Measurements from ENCODE around the gene CLEC20A.

The CLEC20A gene

DNA sequence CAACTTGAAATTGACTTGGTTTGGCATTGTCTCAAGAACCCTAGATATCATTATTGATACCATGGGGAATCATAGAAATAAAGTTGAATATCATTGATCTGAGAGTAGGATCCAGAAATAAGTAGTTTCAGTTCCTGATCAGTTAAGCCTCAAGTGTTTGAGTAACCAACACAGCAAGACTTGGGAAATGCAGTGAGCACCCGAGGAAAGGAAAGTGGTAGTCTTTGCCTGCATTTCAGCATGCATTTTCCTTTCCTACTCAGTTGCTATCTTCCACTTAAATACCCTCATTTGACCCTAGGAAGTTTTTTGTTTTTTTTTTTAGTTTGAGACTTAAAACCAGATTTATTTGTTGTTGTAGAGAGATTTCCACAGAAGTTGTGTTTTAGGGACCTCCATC lies 18.9 kb downstream of the CLEC20A start:
- no peak for DNase-seq (ENCODE audit: extremely low read depth in 1 of 2, low read depth in 1 of 2)

DNA sequence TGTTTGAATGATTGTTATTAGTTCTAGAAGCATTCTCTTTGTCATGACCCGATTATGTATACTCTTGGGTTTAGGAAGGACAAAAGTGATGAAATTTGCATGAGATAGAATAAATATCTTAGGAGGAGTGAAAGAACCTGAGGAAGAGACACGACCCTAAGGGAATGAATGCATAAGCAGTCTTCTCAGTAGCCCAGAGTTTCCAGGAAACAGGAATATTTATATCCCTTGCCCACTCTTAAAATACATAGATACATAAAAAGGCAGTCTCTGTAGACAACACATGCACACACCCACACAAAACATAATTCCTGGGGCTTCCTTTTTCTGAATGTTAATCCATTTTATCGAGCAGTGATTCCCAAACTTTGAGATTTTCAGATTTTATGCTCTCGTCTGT lies 19.4 kb downstream of the CLEC20A start:
- DNase-seq (ENCODE audit: extremely low read depth in 1 of 2, low read depth in 1 of 2): no peak

DNA sequence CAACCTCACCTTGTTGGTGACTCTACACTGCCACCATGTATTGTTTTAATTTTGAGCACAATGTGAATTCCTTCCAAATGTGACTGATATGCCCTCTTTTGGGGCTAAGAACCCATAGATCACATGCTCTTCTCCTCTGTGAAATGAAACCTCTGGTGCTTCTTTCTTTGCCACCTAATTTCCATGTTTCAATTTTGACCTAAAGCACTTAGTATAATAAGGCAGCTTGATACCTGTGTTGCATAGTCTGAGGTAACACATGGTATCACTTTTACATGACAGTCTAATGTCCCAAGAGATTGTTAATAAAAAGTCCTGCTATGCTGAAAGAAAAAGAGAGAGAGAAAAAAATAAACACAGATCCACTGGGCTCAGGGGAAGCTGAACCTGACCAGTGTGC lies 24.2 kb downstream of the CLEC20A start:
- DNase-seq (ENCODE audit: extremely low read depth in 1 of 2, low read depth in 1 of 2): no peak

DNA sequence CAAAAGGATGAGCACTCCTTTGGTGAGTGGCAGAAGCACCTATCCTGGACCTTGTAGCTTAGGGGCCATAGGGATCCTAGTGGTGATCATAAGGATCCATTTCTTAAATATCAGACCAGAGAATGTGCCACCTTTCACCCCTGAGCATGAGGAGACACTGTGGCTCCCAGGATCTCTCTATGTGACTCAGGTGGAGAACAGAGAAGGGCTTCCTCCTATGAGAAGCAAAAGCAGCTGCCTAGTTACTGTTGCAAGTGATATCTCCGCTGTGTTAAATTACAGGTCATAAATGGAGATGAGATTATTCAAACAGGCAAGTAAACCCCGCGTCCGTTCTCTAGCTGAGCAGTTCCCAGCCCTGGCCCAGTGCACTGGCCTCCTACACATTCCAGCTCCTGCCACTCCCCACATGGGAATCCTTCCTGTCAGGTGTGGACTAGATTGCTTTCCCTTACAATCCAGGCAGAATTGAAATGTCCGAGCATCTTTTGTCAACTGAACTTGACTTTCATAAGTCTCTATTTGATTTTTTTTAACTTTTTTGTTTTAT lies 26.3 kb downstream of the CLEC20A start:
- no peak for DNase-seq (ENCODE audit: extremely low read depth in 1 of 2, low read depth in 1 of 2)

DNA sequence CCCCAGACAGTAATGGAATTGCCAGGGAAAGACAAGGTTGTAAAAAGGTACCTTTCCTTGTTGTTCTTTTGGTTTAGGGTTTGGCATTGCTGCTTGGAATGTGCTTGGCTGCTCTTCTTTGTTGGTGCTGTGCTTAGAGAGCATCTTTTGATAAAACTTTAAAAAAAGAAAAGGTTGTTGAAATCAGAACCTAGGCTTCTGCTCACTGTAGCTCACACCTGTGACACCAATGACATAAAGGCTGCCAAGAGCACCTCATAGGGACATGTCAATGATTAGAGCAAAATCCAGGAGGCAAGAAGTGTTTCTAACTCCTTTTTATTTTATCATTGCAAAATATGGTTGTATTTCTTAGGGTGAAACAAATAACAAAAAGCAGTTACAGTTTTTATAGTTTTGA lies 28.9 kb downstream of the CLEC20A start:
- DNase-seq (ENCODE audit: extremely low read depth in 1 of 2, low read depth in 1 of 2): no peak

DNA sequence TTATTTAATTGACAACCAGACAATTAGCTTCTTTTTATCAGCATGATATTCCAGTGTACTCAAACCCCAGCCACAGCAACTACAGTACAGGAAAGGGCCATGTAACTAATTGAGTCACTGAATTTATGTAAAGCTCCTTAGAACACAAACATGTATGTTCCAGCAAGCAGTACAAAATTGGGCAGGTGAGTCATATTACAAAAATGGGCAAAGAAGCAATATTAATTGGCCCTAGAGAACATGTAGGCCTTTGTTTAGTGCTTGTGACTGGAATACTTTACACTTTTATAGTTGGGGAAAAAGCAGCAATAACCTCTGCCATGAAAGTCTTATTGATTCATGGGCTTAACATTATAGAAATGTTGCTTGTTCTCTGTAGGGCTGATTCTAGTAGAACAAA lies 31.8 kb downstream of the CLEC20A start:
- no peak for DNase-seq (ENCODE audit: extremely low read depth in 1 of 2, low read depth in 1 of 2)

DNA sequence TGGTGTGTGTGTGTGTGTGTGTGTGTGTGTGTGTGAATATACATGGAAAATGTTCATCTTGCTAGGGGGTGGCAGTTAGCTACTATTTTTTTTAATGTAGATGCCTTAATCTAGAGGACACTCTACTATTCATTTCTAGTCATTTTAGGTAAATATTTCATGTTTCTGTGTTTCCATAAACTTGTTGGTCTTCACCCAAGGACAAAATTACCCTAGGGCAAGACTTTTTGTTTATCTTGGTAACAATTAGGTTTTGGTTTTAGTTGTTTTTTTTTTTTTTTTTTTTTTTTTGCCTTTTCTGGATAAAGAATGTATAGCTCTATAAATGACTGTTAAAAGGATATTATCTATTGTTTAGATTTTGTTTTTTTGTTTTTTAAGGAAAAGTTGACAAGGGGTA lies 32.2 kb downstream of the CLEC20A start:
- DNase-seq (ENCODE audit: extremely low read depth in 1 of 2, low read depth in 1 of 2): no peak

DNA sequence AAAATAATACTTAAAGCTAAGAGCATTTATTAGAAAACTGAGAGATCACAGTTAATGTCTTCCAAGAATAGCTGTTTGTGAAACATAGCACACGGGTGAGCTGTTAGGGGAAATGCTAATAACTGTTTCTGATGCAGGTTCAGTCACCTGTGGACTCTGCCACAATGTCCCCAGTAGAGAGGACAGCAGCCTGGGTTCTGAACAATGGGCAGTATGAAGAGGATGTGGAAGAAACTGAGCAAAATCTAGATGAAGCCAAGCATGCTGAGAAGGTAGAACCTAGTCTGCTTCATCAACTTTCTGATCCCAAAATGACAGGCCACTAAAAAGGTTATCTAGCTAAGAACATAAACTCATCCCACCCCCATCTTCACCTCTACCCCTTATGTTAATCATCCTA lies 32.6 kb downstream of the CLEC20A start:
- DNase-seq (ENCODE audit: extremely low read depth in 1 of 2, low read depth in 1 of 2): no peak

DNA sequence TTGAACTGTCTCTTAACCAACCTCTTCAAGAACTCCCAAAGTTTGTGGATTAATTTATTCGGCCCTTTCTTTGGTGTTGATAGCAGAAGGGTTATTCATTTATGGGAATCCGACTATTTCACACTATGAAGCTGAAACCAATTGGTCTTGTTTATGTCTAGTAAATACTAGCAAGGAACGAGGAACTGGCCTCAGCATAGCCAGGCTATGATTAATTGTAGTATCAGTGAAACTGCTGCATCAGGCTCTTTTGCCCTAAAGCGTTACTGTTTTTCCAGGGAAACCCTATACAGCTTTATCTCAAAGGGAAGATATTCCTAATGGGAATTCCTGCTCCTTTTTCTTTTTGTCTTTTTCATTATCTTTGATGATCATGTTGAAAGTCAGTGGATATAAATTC lies 35.1 kb downstream of the CLEC20A start:
- no peak for DNase-seq (ENCODE audit: extremely low read depth in 1 of 2, low read depth in 1 of 2)

DNA sequence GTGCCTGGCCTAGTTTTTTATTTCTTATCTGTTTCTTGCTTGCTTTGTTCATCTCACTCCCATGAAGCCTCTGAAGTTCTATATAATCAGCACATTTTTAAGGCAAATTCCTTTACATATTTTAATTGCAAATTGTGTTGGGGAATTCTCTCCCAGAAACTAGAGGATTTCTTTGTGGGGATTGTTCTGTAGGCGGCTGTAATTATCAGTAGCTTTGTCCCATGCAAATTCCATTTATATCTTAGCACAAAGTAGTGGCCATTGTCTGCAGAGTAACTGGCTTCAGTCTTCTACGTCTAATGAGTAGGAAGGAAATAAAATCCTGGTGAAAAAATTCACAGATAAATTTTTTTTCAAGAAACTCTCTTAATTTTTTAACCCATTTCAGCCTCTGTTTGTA lies 35.7 kb downstream of the CLEC20A start:
- no peak for DNase-seq (ENCODE audit: extremely low read depth in 1 of 2, low read depth in 1 of 2)

DNA sequence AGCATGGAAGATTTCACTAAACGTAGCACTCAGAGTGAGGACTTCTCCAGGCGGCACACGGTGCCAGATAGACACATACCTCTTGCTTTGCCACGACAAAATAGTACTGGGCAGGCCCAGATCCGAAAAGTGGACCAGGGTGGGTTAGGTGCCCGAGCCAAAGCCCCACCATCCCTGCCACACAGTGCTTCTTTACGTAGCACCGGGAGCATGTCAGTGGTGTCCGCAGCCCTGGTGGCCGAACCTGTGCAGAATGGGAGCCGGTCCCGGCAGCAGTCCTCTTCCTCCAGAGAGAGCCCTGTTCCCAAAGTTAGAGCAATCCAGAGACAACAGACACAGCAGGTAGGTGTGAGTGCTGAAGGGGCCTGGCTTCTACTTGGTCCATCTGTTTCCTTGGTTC lies 38.6 kb downstream of the CLEC20A start:
- DNase-seq (ENCODE audit: extremely low read depth in 1 of 2, low read depth in 1 of 2): no peak

DNA sequence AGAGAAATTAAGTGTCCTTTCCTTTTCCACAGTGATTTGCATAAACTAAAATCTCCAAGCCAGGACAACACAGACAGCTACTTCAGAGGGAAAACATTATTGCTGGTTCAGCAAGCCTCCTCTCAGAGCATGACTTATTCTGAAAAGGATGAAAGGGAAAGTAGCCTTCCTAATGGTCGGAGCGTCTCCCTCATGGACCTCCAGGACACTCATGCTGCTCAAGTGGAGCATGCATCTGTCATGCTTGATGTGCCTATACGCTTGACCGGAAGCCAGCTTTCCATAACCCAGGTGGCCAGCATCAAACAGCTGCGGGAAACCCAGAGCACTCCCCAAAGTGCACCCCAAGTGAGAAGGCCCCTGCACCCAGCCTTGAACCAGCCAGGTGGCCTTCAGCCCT lies 39.1 kb downstream of the CLEC20A start:
- no peak for DNase-seq (ENCODE audit: extremely low read depth in 1 of 2, low read depth in 1 of 2)

DNA sequence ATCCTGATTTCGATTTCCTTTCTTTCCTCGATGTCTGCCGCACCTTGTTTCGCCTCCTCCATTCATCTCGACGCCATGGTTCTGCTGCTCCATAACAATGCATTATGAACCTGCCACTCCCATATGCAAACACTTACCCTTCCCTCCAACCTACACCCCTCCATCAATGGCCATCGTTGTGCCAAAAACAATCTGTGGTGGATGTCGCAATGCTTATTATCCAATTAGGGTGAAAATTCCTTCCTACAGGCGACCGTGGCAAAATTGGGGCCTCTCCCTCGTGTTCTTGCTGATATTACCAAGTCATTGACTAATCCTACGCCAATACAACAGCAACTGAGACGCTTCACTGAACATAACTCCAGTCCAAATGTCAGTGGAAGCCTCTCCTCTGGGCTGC lies 40.3 kb downstream of the CLEC20A start:
- no peak for DNase-seq (ENCODE audit: extremely low read depth in 1 of 2, low read depth in 1 of 2)

DNA sequence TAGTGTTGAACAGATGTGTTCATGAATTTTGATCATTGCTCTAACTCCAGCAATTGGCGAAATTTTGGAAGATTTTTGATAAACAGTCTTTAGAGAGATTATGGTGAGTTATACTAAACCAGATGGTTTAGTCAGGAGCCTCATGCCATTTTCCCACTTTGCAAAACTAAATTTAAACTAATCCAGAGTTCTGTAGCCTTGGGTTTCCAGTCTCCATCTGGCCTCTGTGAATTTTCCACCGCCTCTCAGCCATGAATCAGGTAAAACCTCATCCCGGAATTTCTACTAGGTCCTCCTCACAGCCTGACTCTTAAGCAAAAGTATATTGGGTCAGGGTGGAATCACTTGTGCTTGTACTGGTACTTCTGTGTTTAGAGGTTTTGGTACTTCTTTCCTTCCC lies 44.8 kb downstream of the CLEC20A start:
- DNase-seq (ENCODE audit: extremely low read depth in 1 of 2, low read depth in 1 of 2): no peak

DNA sequence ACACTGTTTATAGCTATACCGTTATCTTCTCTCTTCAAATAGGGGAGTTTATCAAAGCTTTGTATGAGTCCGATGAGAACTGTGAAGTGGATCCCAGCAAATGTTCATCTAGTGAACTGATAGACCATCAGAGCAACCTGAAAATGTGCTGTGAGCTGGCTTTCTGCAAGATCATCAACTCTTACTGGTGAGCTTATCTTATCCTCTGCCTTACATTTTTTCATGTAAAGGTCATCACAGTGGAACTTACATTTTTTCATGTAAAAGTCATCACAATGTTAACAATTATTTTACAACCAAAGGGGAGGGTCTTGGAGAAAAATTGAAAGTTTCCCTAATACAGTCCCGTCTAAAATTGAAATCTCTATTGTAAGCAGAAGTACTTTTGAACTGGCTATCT lies 45.2 kb downstream of the CLEC20A start:
- no peak for DNase-seq (ENCODE audit: extremely low read depth in 1 of 2, low read depth in 1 of 2)

DNA sequence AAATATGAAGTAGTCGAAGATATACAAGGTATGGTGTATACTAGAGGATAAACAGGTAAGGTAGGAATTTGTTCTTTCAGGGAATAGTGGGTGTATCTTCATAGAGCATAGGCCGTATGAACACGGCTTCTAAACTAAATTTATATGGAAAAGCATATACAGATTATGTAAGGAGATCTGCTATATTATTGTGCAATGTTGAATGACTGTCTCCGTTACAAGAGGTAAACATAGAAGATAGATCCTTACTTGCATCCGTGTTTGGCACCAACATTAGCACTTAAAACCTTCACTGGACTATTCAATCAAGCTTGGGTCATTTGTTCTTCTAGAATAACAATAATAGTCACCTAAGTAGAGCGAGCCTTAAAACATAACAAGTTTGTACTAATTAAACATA lies 45.9 kb downstream of the CLEC20A start:
- DNase-seq (ENCODE audit: extremely low read depth in 1 of 2, low read depth in 1 of 2): no peak

DNA sequence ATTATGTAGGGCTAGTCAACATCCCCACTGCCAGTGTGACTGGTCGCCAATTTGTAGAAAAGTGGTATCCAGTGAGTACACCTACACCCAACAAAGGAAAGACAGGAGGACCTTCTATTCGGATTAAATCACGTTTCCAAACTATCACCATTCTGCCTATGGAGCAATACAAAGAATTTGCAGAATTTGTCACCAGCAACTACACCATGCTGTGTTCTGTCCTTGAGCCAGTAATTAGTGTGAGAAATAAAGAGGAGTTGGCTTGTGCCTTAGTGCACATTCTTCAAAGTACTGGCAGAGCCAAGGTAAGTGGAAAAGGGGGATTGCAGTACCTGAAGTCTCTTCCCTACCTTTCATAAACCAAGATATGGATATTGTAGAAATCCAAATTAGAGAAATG lies 53.8 kb downstream of the CLEC20A start:
- no peak for DNase-seq (ENCODE audit: extremely low read depth in 1 of 2, low read depth in 1 of 2)

DNA sequence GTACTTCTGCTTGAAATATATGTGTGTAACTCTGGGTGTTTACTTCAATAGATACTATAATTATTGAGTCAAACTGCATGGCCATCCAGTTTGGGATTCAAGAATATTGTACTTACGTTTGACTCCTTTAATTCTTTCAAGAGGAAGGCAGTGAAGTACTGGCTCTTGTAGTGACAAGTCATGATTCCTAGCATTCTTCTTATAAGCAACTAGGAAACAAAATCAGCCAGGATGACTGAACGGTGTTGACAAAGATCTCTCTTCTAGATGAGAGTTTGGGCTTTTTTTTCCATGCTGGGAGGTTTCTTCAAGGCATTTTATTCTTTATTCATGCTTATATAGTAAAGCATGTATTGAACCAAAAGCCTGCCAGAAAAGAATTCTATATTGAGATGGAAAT lies 58.3 kb downstream of the CLEC20A start:
- no peak for DNase-seq (ENCODE audit: extremely low read depth in 1 of 2, low read depth in 1 of 2)

DNA sequence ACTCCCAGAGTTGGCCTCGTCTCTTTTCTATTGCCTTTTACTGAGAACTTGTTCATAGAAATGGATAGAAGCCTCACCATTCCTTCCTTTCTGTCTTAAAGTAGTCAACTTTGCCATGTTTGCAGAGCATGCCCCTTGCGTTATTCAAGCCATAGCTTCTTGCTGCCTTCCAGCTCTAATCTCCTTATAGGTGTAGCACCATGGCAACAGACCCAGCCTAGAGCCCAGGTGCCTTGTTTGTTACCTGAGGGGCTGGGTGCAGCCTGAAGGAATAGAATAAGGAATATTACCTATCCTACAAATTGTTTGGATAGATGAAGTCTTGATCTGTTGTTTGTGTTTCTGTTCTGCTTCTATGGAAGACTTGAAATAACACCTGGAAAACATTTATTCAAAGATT lies 59.9 kb downstream of the CLEC20A start:
- no peak for DNase-seq (ENCODE audit: extremely low read depth in 1 of 2, low read depth in 1 of 2)

DNA sequence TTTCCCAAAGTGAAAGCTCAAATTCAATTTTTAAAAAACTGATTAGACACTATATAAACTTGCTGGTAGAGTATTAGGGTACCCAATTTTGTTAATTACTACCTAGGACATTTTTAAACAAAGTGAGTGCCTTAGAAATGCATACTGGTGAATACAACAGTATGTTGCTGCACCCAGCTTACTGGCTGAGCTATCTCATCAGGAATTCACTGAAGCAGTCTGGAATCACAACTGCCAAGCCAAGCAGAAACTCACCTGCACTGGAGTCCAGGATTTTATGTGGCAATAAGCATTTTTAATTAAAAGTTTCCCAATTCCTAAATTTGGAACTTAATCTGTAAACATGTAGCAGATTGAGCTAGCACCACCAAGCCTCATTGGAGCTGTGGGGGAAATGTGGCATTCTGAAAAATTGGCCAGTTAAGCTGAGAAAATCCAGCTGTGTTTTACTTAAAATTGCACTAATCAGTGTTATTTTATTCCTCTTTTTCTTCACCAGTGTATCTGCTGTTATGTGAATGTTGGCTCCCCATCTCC lies 61.8 kb downstream of the CLEC20A start:
- no peak for DNase-seq (ENCODE audit: extremely low read depth in 1 of 2, low read depth in 1 of 2)

DNA sequence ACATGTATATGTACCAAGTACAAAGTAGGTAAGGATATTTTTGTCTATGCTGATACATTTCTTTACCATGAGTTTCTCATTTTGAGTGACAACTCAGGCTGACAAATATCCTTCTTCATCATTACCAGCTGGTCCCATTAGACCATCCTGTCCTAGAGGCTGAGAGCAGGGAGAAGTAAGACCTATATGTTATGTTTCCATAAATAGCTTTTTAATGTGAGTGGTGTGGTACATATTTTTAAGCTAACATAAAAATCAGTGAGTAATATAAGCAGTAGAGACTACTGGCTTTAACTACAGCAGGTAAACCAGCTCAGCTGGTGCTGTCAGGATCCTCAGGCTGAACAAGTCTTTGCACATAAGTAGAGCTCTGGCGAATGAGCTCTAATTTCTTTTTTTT lies 62.4 kb downstream of the CLEC20A start:
- no peak for DNase-seq (ENCODE audit: extremely low read depth in 1 of 2, low read depth in 1 of 2)

Data from activated CD8-positive, alpha-beta memory T cell treated with anti-CD3 and anti-CD28 coated beads for 1 hour (primary cell).